Measurements from ENCODE around the gene P4HA2.

- TF ChIP-seq CTCF (IDR thresholded peaks at IDR 0.05) (no peak), POLR2A (IDR thresholded peaks at IDR 0.05) (no peak)
Measured at GRCh38 chr5:132245593-132245992, 17.9 kb upstream of the P4HA2 start.

Data from stomach (tissue), 4 donors.